OCI-LY3 (cell line): ENCODE results near the gene FAM89B.

Experiments used
- H2AFZ ChIP-seq: fragments of 200-600, 300-600 bp; shearing (Covaris generic); 2 replicates; pipeline ENCODE4 v1.6.0; 2014; ENCODE audit warnings: antibody characterized with exemption, low read depth, low read length
- H3K27ac ChIP-seq: fragments of 200-600, 300-600 bp; sonication (generic); 2 replicates; pipeline ENCODE4 v1.5.1; 2014; ENCODE audit warnings: mild to moderate bottlenecking, low read length, moderate library complexity, mixed read lengths
- H3K27me3 ChIP-seq: fragments of 200-600, 300-600 bp; sonication (generic); 2 replicates; pipeline ENCODE4 v1.6.1; 2014; ENCODE audit warnings: low read depth, low read length, mixed read lengths
- H3K36me3 ChIP-seq: fragments of 200-600, 300-600 bp; sonication (generic); replicated peaks from 2 replicates; pipeline ENCODE3; 2014; ENCODE audit warnings: low read depth, low read length, mixed read lengths
- H3K4me1 ChIP-seq: fragments of 300-600, 200-600 bp; sonication (generic); 2 replicates; pipeline ENCODE4 v1.6.1; 2014; ENCODE audit warnings: low read length, mixed read lengths
- H3K4me2 ChIP-seq: fragments of 200-600, 300-600 bp; sonication (generic); 2 replicates; pipeline ENCODE4 v1.6.1; 2014; ENCODE audit warnings: low read length, mixed read lengths
- H3K4me3 ChIP-seq: fragments of 300-600, 200-600 bp; sonication (generic); 2 replicates; pipeline ENCODE4 v1.5.1; 2014; ENCODE audit warnings: antibody characterized with exemption, mild to moderate bottlenecking, low read length, moderate library complexity
- H3K79me2 ChIP-seq: fragments of 300-600, 200-600 bp; shearing (Covaris generic); 2 replicates; pipeline ENCODE4 v1.6.1; 2014; ENCODE audit warnings: mild to moderate bottlenecking, low read length, mixed read lengths
- H3K9ac ChIP-seq: fragments of 300-600, 200-600 bp; shearing (Covaris generic); 2 replicates; pipeline ENCODE4 v1.6.0; 2014; ENCODE audit warnings: mild to moderate bottlenecking, low read length, moderate library complexity
- H3K9me3 ChIP-seq: fragments of 200-600, 300-600 bp; shearing (Covaris generic); 2 replicates; pipeline ENCODE4 v1.6.1; 2014; ENCODE audit warnings: low read length, mixed read lengths; ENCODE audit not compliant: insufficient read depth
- H4K20me1 ChIP-seq: fragments of 200-600, 300-600 bp; sonication (generic); 2 replicates; pipeline ENCODE4 v1.6.1; 2016; ENCODE audit warnings: low read length, mixed read lengths; ENCODE audit not compliant: insufficient read depth
- EZH2phosphoT487 ChIP-seq: fragments of 200-600 bp; shearing (Covaris generic); IDR thresholded peaks from 2 replicates; pipeline ENCODE4 v1.6.1; 2018; ENCODE audit warnings: antibody characterized with exemption, mixed run types, low read depth
- TF ChIP-seq, protein P1 (sequence below): fragments of 200-600, 300-600 bp; sonication (generic); IDR thresholded peaks from 2 replicates; pipeline ENCODE4 v1.5.1; 2014; ENCODE audit warnings: antibody characterized with exemption, low read length, low read depth

The FAM89B gene

DNA sequence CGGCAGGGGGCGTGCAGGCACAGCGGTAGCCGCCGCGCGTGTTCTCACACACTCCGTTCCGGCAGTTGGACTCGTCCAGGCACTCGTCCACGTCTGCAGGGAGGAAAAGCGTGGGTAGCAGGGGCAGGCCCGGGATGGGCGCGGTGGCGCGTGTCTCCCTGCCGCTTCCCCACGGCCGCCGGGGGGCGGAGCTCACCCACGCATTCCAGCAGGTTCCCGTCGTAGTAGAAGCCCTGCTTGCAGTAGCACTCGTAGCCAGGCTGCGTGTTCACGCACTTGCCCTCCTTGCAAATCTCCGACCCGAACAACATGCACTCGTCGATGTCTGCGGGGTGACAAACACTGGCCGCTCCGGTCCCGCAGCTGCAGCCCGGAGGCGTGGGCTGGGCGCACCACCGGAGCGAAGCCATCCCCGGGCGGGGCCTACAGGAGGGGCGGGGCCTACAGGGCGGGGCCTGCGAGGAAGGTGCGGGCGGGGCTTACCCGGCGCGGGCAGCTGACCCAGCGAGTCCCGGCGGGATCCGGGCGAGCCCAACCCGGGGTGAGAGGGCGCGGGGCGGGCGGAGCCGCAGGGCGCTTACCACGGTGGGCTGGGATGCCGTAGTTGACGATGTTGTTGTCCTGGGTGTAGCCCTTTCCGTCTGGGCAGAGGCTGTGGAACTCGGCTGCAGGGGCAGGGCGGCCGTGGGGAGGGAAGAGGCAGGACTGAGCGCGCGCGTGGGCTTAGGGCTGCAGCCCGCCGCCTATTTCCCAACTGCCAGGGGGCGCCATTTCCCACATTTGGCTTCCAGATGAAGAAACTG lies 31.8 kb upstream of the FAM89B start:
- Histone ChIP-seq H2AFZ (no peak overlapping the region; the same call in 1 of the 2 replicates), H3K79me2 (no peaks in the 10 kb centered on the region), H3K27ac (no peak overlapping the region), H3K9me3 (no peaks in the 10 kb centered on the region), H3K9ac (peak overlapping the region; percentile 60), H3K4me3 (peak overlapping the region; percentile 84), H3K27me3 (peaks cover 6% of the 10 kb centered on the region; the same call in 1 of the 2 replicates), H3K4me1 (peaks cover 9% of the 10 kb centered on the region), H3K36me3 (peaks cover 24% of the 10 kb centered on the region), H3K4me2 (peak overlapping the region; percentile 91), H4K20me1 (no peaks in the 10 kb centered on the region)
- TF ChIP-seq, protein P1, sequence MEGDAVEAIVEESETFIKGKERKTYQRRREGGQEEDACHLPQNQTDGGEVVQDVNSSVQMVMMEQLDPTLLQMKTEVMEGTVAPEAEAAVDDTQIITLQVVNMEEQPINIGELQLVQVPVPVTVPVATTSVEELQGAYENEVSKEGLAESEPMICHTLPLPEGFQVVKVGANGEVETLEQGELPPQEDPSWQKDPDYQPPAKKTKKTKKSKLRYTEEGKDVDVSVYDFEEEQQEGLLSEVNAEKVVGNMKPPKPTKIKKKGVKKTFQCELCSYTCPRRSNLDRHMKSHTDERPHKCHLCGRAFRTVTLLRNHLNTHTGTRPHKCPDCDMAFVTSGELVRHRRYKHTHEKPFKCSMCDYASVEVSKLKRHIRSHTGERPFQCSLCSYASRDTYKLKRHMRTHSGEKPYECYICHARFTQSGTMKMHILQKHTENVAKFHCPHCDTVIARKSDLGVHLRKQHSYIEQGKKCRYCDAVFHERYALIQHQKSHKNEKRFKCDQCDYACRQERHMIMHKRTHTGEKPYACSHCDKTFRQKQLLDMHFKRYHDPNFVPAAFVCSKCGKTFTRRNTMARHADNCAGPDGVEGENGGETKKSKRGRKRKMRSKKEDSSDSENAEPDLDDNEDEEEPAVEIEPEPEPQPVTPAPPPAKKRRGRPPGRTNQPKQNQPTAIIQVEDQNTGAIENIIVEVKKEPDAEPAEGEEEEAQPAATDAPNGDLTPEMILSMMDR: peak; percentile 94
- TF ChIP-seq EZH2phosphoT487: no peak

DNA sequence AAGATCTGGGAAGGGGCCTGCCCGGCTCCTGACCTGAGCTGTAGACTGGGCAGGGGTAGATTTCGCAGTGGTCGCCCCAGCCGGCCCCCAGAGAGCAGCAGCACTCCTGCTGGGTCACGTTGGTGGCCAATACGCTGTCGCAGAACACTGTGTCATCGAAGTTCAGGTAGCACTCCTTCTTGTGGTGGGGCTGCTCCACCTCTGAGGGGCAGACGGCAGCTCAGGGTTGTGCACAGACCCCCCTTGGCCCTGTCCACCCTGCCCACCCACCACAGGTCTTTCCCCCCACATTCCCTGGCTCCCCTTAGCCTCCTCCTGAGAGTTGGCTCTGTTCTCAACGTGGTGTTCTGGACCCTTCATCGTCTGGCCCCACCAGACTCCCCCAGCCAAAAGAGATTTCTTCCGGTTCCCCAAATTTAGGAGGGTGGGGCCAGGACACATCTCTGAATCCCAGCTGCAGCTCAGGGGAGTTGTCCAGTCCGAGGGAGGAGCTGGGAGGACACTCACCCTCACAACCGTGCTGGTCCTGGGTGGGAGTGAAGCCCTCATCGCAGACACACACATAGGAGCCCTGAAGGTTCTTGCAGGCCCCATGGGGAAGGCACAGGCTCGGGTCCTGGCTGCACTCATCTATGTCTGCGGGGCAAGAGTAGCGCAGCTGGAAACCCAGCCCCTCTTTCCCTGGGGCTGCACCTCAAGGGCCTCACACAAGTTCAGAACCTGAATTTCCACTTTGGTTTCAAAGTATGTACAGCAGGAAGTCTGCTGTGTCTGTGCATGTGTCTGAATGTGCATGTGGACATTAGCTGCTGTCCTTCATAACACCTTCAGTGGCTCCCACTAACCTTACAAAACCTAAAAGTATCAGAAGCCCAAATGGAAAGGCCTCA lies 31.0 kb upstream of the FAM89B start:
- H3K4me1 ChIP-seq: peaks cover 15% of the 10 kb centered on the region
- H2AFZ ChIP-seq: no peak overlapping the region
- no peaks in the 10 kb centered on the region for H3K9me3 ChIP-seq
- H3K9ac ChIP-seq: peak overlapping the region; percentile 60; the same call in 1 of the 2 replicates
- H3K79me2 ChIP-seq: no peaks in the 10 kb centered on the region
- H4K20me1 ChIP-seq: no peaks in the 10 kb centered on the region
- H3K27ac ChIP-seq: no peak overlapping the region
- TF ChIP-seq, protein P1: no peak
- no peak for TF ChIP-seq EZH2phosphoT487
- H3K36me3 ChIP-seq: peaks cover 19% of the 10 kb centered on the region
- peak overlapping the region; percentile 91 for H3K4me2 ChIP-seq
- peak overlapping the region; percentile 84 for H3K4me3 ChIP-seq
- peaks cover 12% of the 10 kb centered on the region for H3K27me3 ChIP-seq

DNA sequence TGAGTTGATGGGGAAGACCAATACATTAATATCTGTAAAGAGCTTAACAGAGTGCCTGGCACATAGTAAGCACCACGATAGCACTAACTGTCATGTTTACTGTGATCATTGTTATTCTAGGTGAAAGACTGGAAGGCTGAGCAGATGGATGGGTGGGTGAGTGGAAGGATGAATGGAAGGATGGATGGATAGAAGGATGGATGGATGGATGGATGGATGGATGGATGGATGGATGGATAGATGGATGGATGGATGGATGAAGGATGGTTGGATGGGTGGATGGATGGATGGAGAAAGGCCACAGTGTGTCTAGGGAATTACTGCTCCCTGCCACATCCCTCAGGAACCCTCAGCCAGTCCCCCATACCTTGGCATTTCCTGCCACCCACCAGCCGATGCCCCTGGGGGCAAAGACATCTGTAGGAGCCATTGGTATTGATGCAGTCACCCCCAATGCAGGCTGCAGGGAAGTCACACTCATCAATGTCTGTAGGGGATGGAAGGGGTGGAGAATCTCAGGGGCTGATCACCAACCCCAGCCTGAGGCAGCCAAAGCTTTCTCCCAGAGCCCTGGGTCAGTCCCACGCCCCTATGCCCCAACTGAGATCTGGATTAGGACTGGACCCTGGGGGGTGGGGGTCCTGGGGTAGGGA lies 29.5 kb upstream of the FAM89B start:
- Histone ChIP-seq H3K9ac (no peak overlapping the region), H3K9me3 (no peaks in the 10 kb centered on the region), H3K79me2 (no peaks in the 10 kb centered on the region), H3K4me3 (no peak overlapping the region), H3K4me2 (no peak overlapping the region), H3K36me3 (peaks cover 12% of the 10 kb centered on the region), H3K27me3 (peaks cover 12% of the 10 kb centered on the region), H4K20me1 (no peaks in the 10 kb centered on the region), H2AFZ (no peak overlapping the region), H3K27ac (no peak overlapping the region), H3K4me1 (peaks cover 18% of the 10 kb centered on the region)
- TF ChIP-seq EZH2phosphoT487: no peak
- TF ChIP-seq, protein P1: no peak
